NOMO-1 treated with DMSO at 0.1 percent for 48 hours (cell line): ENCODE results near the gene RABIF.
"Not testable (repeated sequence)": the region's sequence is repeated elsewhere in the genome, so short reads cannot be mapped to it uniquely, and the experiment has no call there.

Source experiments
- DNase-seq: peaks from one replicate; lab custom pipeline; 2025; ENCODE audit not compliant: unreplicated experiment; lab: John Stamatoyannopoulos, UW

RABIF gene

DNA sequence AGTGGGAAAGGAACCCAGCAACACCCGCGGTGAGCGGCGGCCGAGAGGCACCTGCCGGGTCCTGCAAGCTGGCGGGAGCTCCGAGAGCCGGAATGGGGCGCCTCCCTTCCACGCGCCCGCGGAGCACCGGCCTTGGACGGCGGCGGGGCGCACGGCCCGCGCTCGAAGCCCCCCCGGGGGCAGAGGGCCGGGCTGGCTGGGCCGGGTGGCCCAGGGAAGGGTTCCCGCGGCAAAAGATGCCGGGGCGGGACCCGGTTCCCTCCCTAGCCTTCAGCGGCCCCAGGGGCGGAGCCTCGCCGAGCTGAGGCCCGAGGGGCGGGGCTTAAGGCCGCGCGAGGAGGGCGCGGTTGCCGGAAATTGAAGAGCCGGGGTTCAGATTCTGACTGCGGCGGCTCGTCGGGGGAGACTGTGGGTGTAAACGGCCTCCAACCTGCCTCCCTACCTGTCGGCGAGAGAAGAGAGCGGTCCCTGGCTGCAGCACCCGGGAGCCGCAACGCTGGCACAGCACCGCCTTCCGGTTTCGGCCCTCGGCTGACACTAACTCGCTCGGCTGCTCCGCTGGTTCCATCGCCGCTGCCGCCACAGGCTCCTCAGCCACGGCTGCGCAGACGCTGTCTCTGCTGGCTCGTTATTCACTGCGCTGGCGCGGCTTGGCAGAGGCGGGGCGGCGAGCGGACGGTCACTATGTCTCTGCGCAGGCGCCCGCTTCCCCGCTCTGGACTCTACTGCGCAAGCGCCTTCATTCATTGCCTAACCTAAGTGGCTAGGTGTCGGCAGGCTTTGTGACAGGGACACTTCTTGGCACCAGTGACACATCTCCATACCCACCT lies at the start of gene RABIF:
RABIF (minus strand) TSS at position 619 of the 830 bp plus-strand sequence; CDS start at position 568, 51 bp downstream.
- DNase-seq = peak; percentile 96

DNA sequence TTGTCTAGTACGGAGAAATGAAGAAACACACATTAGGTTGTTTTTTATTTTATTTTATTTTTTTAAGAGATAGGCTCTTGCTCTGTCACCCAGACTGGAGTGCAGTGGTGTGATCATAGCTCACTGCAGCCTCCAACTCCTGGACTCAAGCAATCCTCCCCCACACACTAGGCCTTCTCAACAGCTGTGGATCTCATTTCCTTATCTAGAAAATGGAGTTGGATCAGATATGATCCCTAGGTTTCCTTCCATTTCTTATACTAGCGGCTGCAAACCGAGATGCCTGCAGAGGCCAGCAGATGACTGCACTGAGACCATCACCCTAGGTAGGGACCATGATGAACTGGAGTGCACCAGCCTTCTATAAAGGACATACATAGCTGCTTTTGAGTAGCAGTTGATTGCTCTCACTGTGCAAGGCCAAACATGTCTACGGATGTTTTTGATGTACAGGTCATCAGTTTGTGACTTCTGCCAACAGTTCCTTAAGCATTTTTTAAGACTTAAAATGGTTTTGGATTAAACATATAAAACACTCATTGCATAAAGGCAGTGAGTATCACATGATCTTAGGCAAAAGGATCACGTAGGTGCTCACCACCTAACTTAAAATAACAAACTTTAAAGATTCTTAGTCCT lies 49.5 kb upstream of the RABIF start:
- DNase-seq = no peak

DNA sequence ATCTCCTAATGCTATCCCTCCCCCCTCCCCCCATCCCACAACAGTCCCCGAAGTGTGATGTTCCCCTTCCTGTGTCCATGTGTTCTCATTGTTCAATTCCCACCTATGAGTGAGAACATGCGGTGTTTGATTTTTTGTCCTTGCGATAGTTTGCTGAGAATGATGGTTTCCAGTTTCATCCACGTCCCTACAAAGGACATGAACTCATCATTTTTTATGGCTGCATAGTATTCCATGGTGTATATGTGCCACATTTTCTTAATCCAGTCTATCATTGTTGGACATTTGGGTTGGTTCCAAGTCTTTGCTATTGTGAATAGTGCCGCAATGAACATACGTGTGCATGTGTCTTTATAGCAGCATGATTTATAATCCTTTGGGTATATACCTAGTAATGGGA lies 47.5 kb upstream of the RABIF start:
- not testable (repeated sequence) for DNase-seq

DNA sequence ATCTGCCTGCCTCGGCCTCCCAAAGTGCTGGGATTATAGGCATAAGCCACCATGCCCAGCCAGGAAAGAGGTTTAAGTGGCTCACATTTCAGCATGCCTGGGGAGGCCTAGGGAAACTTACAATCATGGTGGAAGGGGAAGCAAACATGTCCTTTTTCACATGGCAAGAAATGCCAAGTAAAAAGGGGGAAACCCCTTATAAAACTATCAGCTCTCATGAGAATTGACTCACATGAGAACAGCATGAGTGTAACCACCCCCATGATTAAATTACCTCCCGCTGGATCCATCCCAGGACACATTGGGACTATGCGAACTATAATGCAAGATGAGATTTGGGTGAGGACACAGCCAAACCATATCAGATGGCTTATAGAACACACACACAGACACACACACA lies 46.9 kb upstream of the RABIF start:
- no peak for DNase-seq

DNA sequence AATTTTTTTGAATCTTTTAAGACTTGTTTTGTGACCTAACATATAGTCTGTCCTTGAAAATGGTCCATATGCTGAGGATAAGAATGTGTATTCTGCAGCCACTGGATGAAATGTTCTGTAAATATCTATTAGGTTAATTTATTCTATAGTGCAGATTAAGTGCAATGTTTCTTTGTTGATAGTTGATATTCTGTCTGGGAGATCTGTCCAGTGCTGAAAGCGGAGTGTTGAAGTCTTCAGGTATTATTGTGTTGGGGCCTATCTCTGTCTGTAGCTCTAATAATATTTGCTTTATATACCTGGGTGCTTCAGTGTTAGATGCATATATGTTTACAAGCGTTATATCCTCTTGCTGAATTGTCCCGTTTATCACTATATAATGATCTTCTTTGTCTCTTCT lies 45.8 kb upstream of the RABIF start:
- no peak for DNase-seq

DNA sequence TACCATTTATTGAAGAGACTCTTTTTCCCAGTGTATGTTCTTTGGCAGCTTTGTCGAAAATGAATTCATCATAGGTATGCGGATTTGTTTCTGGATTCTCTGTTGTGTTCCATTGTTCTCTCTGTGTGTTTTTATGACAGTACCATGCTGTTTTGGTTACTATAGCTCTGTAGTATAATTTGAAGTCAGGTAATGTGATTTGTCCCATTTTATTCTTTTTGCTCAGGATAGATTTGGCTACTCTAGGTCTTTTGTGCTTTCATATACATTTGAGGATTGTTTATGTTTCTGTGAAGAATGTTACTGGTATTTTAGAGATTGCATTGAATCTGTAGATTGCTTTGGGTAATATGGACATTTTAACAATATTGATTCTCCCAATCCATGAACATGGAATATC lies 43.5 kb upstream of the RABIF start:
- no peak for DNase-seq

DNA sequence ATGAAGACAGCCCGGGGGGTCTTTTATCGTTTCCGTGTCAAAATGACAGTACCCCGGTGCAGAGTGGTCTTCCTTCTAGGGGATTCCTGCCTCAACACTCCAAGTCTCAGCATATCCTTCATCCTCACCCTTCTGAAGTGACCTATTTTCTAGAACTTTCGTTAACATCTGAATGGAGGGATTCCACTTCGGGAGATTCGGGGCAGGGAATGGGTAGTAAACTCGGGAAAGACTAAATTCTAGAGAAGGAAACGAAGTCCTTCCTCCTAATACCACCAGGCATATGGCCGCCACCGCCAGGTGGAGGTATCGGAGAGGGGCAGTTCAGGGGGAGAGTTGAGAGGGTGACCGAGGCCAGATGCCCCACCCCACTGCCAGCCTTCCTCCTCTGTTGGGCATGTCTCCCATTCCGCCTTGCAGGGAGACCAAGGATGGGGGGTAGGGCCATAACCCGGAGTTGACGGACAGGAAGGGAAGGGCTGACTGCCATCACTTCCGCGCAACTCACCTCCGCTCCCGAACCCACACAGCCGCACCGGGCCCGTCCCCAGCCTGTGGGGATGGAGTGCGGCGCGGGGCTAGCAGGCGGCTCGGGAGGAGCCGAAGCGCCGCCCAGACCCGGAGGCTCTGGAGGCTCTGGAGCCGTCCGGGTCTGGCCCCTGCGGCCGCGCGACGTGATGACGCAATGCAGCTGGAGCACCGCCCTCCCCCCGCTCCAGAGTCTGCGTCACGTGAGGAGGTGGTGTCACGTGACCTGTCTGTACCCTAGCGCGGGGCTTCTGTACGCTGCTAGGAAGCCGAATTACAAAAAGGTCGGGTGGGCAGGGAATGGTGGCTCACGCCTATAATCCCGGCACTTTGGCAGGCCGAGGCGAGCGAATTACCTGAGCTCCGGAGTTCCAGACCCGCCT lies 37.9 kb upstream of the RABIF start, which contains the start of gene KLHL12:
KLHL12 (minus strand) TSS at position 654 of the 911 bp plus-strand sequence. CDS start 2,072 bp downstream, outside the sequence.
- peak; percentile 92 for DNase-seq

DNA sequence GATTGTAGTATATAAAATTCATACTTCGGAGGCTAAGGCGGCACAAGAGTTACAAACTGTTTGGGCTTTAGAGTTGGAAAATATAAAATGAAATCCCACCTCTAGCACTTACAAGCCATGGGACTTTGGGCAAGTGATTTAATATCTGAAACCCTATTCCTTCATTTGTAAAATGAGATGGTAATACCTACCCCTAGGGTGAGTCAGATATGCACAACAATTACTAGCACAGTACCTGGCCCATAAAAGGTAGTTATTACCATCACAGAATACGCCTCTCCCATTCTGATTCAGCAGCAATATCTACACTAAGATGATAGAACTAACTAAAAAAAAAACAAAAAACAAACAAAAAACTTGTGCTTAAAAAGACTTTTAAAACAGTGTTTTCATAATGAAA lies 34.6 kb upstream of the RABIF start:
- DNase-seq = no peak

DNA sequence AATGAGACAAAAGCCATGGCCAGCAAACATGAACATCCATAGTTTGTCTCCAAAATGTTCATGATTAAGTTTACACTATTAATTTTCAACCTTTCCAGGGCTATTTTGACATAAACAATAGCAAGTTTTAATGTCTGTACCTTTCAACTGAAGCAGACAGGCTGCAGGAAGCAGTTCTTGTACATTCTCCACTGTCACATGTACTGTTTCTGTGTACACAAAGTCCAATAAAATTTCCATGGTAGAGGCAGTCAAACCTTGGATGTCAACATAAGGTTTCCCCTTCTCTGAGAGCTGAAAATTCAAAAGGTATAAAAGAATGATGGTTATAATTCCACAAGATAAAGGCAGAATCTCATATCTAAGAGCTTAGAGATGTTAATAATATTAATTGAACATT lies 30.7 kb upstream of the RABIF start:
- DNase-seq = no peak

DNA sequence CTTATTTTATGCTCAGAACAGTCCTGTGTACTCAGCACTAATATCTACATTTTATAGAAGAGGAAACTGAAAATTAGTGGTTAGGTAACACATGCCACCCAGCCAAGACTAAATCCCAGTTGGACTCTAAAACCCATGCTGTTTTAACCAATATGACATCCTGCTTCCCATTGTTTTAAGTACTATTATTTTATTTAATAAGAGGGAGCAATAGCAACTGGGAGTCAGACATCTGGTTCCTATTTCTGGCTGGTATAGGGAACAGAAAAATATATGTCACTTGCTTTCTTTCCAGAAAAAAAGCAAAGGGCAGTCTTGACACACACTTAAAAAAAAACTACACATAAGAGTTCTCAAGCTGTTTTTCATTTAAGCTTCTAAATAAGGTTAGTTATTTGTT lies 26.2 kb upstream of the RABIF start:
- no peak for DNase-seq

DNA sequence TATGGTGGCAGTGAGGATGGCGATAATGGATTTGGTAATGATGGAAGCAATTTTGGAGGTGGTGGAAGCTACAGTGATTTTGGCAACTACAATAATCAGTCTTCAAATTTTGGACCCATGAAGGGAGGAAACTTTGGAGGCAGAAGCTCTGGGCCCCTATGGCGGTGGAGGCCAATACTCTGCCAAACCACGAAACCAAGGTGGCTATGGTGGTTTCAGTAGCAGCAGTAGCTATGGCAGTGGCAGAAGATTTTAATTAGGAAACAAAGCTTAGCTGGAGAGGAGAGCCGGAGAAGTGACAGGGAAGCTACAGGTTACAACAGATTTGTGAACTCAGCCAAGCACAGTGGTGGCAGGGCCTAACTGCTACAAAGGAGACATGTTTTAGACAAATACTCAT lies 23.5 kb upstream of the RABIF start:
- not testable (repeated sequence) for DNase-seq

DNA sequence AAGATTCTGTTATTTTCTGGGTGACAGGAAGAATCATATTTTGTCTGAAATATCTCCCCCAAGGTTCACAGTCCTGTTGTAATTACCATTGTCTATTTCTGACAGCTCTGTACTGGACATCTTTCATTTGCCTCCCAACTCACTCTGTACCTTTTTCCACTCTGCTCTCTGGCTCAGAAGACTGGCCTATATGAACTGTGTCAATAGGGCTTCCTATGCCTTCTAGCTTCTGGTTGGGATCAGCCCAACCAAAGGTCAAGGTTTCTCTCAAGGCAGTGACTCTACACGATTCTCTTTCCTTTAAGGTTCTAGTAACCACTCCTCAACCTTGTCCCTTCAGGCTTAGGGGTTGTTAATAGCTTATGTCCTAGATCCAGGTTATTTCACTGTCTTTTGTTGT lies 20.5 kb upstream of the RABIF start:
- no peak for DNase-seq

DNA sequence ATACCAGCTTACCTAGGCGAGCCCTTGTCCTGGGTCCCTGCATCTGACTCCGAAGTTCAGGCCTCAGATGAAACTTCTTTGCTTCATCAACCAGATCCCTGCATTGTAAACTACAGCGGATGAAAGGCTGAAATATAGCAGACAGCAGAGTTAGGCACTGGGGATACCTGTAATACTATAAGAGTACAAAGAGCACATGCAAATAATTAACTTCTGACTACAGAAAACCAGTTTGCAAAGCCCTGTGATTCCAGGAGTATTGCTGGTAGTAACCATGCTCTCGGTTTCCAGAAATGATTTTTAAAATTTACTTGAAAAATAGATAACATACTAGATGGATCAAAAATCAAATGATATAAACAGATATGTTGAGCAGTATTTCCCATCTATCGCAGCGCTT lies 20.0 kb upstream of the RABIF start:
- DNase-seq = no peak

DNA sequence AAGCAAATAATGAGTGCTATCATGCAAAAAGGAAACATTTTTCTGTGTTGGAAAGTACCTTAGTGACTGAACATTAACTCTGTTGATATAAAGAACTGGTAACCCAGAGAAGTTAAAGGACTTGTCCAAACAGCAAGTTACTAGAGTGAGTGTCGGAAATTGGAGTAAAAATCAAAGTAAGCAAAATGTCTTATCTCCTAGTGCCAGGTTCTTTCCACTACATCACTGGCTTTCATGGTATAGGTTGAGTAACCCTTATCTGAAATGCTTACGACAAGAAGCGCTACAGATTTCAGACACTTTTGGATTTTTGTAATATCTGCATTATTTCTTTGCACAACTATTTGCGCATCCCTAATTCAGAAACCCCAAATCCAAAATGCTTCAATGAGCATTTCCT lies 16.4 kb upstream of the RABIF start:
- DNase-seq = no peak

DNA sequence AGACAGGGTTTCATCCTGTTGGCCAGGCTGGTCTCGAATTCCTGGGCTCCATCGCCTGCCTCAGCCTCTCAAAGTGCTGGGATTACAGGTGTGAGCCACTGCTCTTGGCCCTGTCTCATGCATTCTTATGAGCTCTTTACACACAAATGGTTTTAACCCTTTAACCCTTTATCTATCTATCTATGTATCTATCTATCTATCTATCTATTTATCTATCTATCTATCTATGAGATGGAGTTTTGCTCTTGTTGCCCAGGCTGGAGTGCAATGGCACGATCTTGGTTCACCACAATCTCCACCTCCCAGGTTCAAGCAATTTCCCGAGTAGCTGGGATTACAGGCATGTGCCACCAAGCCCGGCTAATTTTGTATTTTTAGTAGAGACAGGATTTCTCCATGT lies 14.9 kb upstream of the RABIF start:
- not testable (repeated sequence) for DNase-seq

DNA sequence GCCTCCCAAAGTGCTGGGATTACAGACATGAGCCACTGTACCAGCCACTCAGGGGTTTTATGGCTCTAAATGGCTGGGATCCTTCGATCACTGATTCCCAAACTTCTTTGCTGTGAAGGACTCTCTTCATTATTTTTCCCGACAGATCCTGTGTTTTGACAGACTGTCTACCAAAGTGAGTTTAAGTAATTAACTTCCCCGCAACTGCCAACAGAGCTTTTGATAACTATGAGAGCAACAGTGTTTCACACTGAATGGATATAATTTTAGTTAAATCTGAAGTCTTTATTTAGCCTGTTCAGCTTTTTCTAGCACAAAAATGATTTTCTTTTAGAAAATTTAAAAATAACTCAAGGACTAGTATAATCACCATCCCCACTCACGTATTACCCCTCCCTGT lies 12.6 kb upstream of the RABIF start:
- DNase-seq = no peak

DNA sequence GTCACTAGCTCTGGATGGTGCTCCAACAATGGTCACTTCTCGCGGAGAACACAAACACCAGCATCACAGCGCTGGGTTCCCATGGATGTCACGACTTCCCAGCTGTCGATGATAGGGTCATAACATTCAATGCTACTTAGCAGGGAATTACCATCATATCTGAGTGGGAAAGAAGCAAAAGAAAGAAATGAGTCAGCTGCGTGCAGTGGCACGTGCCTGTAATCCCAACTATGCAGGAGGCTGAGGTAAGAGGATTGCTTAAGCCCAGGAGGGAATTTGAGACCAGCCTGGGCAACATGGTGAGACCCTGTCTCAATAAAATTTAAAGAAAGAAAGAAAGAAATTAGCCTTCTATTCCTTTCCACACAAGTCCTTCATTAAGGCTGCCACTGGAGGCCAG lies 3.6 kb upstream of the RABIF start:
- no peak for DNase-seq

DNA sequence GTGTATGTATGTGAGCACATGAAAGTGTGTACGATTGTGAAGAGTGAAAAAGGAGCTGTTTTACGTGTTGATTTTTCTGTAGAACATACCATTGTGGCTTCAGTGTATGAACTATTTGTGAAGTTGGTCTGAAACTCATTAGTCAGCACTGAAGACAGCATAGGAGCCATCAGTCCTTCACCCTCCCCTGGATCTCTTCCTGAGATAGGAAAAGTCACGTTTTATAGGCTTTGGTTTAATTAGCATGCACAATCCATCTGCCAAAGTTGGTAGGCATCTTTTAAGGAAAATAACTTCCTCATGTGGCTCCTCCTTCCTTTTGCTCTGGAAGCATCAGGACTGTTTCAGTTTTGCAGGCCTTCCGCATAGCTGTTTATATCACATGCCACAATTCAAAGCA lies 1.4 kb upstream of the RABIF start:
- DNase-seq = no peak

DNA sequence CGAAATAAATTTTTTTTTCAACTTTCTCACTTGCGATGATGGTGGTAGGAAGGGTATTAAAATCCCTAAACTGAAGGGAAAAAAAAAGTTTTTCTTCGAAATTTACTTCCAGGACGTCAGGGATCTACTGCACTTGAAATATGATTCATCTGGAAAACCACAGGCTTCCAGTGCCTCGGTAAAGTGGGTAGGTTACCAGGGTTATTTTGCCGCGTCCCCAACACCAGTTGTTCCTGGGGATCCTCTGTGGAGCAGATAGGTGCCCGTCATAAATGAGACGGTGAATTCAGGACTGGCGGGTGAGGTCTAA lies 773 bp downstream of the RABIF start:
- DNase-seq = no peak

DNA sequence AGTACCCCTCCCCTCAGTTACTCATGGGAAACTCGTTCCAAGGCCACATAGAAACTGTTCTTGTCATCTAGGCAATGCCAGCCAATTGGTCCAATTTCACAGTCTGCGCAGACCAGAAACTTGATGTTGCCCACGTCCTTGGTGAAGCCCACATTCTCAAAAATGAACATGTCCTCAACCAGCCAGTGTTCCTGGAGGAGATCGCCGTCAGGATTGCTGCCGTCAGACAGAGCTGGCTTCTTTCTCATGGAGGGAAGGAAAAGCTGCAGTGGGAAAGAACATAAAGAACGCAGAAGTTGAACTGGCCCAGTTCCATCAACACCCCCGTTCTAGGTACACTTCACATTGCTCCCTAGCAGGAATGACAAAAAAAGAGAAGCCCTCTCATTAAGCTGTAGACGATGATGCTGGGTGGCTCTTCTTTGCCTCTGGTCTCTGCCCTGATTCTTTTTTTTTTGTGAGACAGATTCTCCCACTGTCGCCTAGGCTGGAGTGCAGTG lies 7.9 kb downstream of the RABIF start:
- no peak for DNase-seq

DNA sequence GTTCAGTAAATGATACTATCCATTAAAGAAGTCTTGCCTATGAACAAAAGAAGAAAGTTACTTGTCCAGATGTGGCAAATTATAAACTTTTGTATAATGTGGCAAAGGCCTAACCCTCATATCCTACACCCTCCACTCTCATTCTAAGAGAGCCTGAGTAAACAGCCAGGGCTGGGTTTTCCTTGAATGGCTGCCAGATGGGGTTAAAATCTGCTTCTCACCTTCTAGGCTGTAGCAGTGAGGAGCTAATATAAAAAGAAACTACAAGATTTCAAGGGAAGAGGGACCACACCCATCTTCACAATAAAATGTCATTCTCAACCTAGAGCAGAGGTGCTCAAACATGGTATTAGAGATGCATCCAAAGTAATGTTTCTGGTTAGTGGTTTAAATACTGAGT lies 8.9 kb downstream of the RABIF start:
- no peak for DNase-seq

DNA sequence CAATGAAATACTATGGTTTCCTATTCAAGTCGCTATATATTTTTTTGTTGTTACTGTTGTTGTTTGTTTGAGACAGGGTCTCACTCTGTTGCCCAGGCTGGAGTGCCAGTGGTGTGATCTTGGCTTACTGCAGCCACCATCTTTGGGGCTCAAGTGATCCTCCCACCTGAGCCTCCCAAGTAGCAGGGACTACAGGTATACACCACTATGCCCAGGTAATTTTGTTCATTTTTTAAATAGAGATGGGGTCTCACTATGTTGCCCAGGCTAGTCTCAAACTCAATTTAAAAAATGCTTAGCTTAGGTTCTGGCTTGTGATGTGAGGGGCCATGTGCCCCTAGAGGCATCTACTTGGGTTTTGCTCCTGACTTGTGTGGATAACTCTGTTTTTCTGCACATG lies 9.8 kb downstream of the RABIF start:
- DNase-seq = no peak
